H1 (cell line): ENCODE results near the gene NHP2. TPM values are rescaled to one million over a fixed set of nuclear protein-coding genes. Genes with fewer than 3 reads are reported as not detected.

Experiments
- CTCF ChIA-PET: fragments of 300-600 bp; sonication (Branson Sonifier 250); formaldehyde crosslinking; loops from one replicate; lab custom pipeline; 2021; ENCODE audit not compliant: partially characterized antibody; lab: Charles Lee
- POLR2A ChIA-PET: fragments of 300-600 bp; sonication (Branson Sonifier 250); formaldehyde crosslinking; loops from one replicate; lab custom pipeline; 2021; ENCODE audit warnings: inconsistent platforms; ENCODE audit not compliant: partially characterized antibody; lab: Charles Lee
- DNase-seq, 2 experiments: peaks; one replicate each; pipeline versions ENCODE4 v3.0.0 to v3.0.0-alpha.2; 2010 to 2022; ENCODE audit warnings: low spot score in 2 of 2, low read depth in 1 of 2, mixed read lengths in 1 of 2
- FAIRE-seq: peaks from 2 replicates; lab custom pipeline; 2011; peaks lifted over from hg19 to GRCh38; lab: Jason Lieb, UNC
- H2AFZ ChIP-seq: 2 replicates; pipeline ENCODE4 v1.8.1; 2012; ENCODE audit warnings: low read length, inconsistent platforms
- H2AK5ac ChIP-seq: 2 replicates; pipeline ENCODE4 v1.6.1; 2013; ENCODE audit warnings: low read depth, low read length
- H2BK120ac ChIP-seq: replicated peaks from 2 replicates; pipeline ENCODE3; 2013; ENCODE audit warnings: low read depth, low read length, inconsistent platforms
- H2BK12ac ChIP-seq: 2 replicates; pipeline ENCODE4 v1.6.1; 2013; ENCODE audit warnings: low read depth, low read length
- H2BK15ac ChIP-seq: 2 replicates; pipeline ENCODE4 v1.6.1; 2013; ENCODE audit warnings: low read length
- H2BK20ac ChIP-seq: 2 replicates; pipeline ENCODE4 v1.6.1; 2013; ENCODE audit warnings: low read length
- H2BK5ac ChIP-seq: 2 replicates; pipeline ENCODE4 v1.6.1; 2013; ENCODE audit warnings: low read depth, low read length
- H3K14ac ChIP-seq: 2 replicates; pipeline ENCODE4 v1.6.1; 2013; ENCODE audit warnings: inconsistent platforms; ENCODE audit not compliant: insufficient read length
- H3K18ac ChIP-seq: 2 replicates; pipeline ENCODE4 v1.6.1; 2013; ENCODE audit warnings: low read length; ENCODE audit errors: extremely low read depth
- H3K23ac ChIP-seq: 2 replicates; pipeline ENCODE4 v1.6.1; 2013; ENCODE audit warnings: inconsistent platforms; ENCODE audit not compliant: insufficient read length
- H3K23me2 ChIP-seq: 2 replicates; pipeline ENCODE4 v1.6.1; 2013; ENCODE audit warnings: low read depth, low read length
- H3K27ac ChIP-seq: 2 replicates; pipeline ENCODE4 v1.6.1; 2011; ENCODE audit warnings: low read depth, low read length, inconsistent platforms
- H3K27me3 ChIP-seq, 4 experiments: replicated peaks in 1 of 4; 1 replicate in 1 of 4; 2 replicates in 3 of 4; pipeline versions ENCODE4 v1.6.1 to v1.8.1; 2011 to 2013; ENCODE audit warnings: low read length in 3 of 4, mild to moderate bottlenecking in 3 of 4, inconsistent platforms in 2 of 4, mixed read lengths in 2 of 4, moderate library complexity in 1 of 4; ENCODE audit not compliant: control insufficient read depth in 3 of 4, insufficient read depth in 3 of 4; ENCODE audit errors: extremely low read depth in 1 of 4
- H3K36me3 ChIP-seq, 4 experiments: 2 replicates each; pipeline versions ENCODE4 v1.6.1 to v1.8.1; 2011 to 2013; ENCODE audit warnings: mild to moderate bottlenecking in 4 of 4, low read length in 3 of 4, moderate library complexity in 2 of 4, control low read depth in 1 of 4, inconsistent platforms in 1 of 4; ENCODE audit not compliant: insufficient read depth in 4 of 4, control insufficient read depth in 2 of 4
- H3K4ac ChIP-seq: replicated peaks from 2 replicates; pipeline ENCODE3; 2013; ENCODE audit warnings: low read length, low read depth, mixed read lengths, inconsistent platforms; ENCODE audit not compliant: insufficient read length
- H3K4me1 ChIP-seq, 4 experiments: replicated peaks in 1 of 4; 1 replicate in 1 of 4; 2 replicates in 3 of 4; pipeline versions ENCODE4 v1.6.1 to v1.8.1; 2011 to 2013; ENCODE audit warnings: low read length in 3 of 4, inconsistent platforms in 2 of 4, mixed read lengths in 1 of 4; ENCODE audit not compliant: insufficient read depth in 4 of 4, control insufficient read depth in 3 of 4
- H3K4me2 ChIP-seq, 2 experiments: 2 replicates each; pipeline versions ENCODE4 v1.6.1 to v1.8.1; 2011 to 2013; ENCODE audit warnings: low read depth in 2 of 2, low read length in 2 of 2, control low read depth in 1 of 2, inconsistent platforms in 1 of 2, mild to moderate bottlenecking in 1 of 2; ENCODE audit not compliant: insufficient read depth in 1 of 2
- H3K4me3 ChIP-seq, 4 experiments: fragments of 200-600, 300-600 bp in 1 of 4; sonication (generic), shearing (Covaris generic), sonication (Bioruptor Twin) in 1 of 4; 2 replicates each; pipeline versions ENCODE4 v1.5.1 to v1.8.1; 2011 to 2016; ENCODE audit warnings: low read length in 4 of 4, low read depth in 3 of 4, control low read depth in 2 of 4, inconsistent platforms in 2 of 4, mild to moderate bottlenecking in 2 of 4, mixed read lengths in 1 of 4, moderate library complexity in 1 of 4; ENCODE audit not compliant: insufficient read depth in 2 of 4; ENCODE audit errors: extremely low read depth in 1 of 4
- H3K56ac ChIP-seq: replicated peaks from 2 replicates; pipeline ENCODE3; 2013; ENCODE audit warnings: low read depth, mild to moderate bottlenecking, mixed read lengths, low read length, inconsistent platforms; ENCODE audit not compliant: insufficient read length
- H3K79me1 ChIP-seq: 2 replicates; pipeline ENCODE4 v1.6.1; 2013; ENCODE audit warnings: low read depth, low read length, control low read depth
- H3K79me2 ChIP-seq, 2 experiments: 2 replicates each; pipeline versions ENCODE4 v1.6.1 to v1.8.1; 2012 to 2013; ENCODE audit warnings: low read length in 2 of 2, mild to moderate bottlenecking in 2 of 2, inconsistent platforms in 1 of 2; ENCODE audit not compliant: insufficient read depth in 2 of 2, control insufficient read depth in 1 of 2
- H3K9ac ChIP-seq, 4 experiments: replicated peaks in 1 of 4; 1 replicate in 1 of 4; 2 replicates in 3 of 4; pipeline versions ENCODE4 v1.6.1 to v1.8.1; 2011 to 2013; ENCODE audit warnings: low read depth in 3 of 4, low read length in 3 of 4, control low read depth in 2 of 4, mild to moderate bottlenecking in 2 of 4, moderate library complexity in 2 of 4, inconsistent platforms in 1 of 4; ENCODE audit errors: extremely low read depth in 1 of 4
- H3K9me3 ChIP-seq, 2 experiments: 2 replicates each; pipeline versions ENCODE4 v1.6.1 to v1.8.1; 2012 to 2013; ENCODE audit warnings: mild to moderate bottlenecking in 2 of 2, moderate library complexity in 2 of 2, control low read depth in 1 of 2, inconsistent platforms in 1 of 2, low read depth in 1 of 2, low read length in 1 of 2, mixed read lengths in 1 of 2; ENCODE audit not compliant: insufficient read depth in 2 of 2
- H4K20me1 ChIP-seq, 2 experiments: replicated peaks in 1 of 2; 2 replicates each; pipeline versions ENCODE3 to v1.8.1; 2011 to 2013; ENCODE audit warnings: inconsistent platforms in 2 of 2, low read length in 2 of 2, mild to moderate bottlenecking in 1 of 2; ENCODE audit not compliant: insufficient read depth in 2 of 2, control insufficient read depth in 1 of 2
- H4K5ac ChIP-seq: 2 replicates; pipeline ENCODE4 v1.6.1; 2013; ENCODE audit warnings: low read length, low read depth, mixed read lengths, inconsistent platforms; ENCODE audit not compliant: insufficient read length
- H4K8ac ChIP-seq: 2 replicates; pipeline ENCODE4 v1.8.0; 2013; ENCODE audit warnings: mild to moderate bottlenecking, moderate library complexity, low read length, inconsistent platforms; ENCODE audit not compliant: insufficient read depth; ENCODE audit errors: extremely low read depth
- H4K91ac ChIP-seq: replicated peaks from 2 replicates; pipeline ENCODE3; 2013; ENCODE audit warnings: low read length, mixed read lengths, inconsistent platforms; ENCODE audit not compliant: insufficient read length
- EGR1 ChIP-seq: IDR thresholded peaks from 2 replicates; pipeline ENCODE4 v1.6.1; 2011; ENCODE audit warnings: low read depth, low read length, borderline replicate concordance
- HDAC2 ChIP-seq, 2 experiments: fragments of 300-600 bp in 1 of 2; sonication (generic) in 1 of 2; IDR thresholded peaks; 2 replicates each; pipeline ENCODE4 v1.6.1; 2011 to 2012; ENCODE audit warnings: low read depth in 2 of 2, low read length in 2 of 2, mild to moderate bottlenecking in 2 of 2, moderate library complexity in 2 of 2, borderline replicate concordance in 1 of 2, inconsistent platforms in 1 of 2
- JUN ChIP-seq: IDR thresholded peaks from 2 replicates; pipeline ENCODE4 v1.6.1; 2011; ENCODE audit warnings: low read depth, mild to moderate bottlenecking, improper control_type of control experiment, low read length
- MAFK ChIP-seq: IDR thresholded peaks from 2 replicates; pipeline ENCODE4 v1.6.1; 2012; ENCODE audit warnings: low read depth, mild to moderate bottlenecking, improper control_type of control experiment, low read length
- PHF8 ChIP-seq: fragments of 200-600 bp; sonication (generic); conservative IDR thresholded peaks from 2 replicates; pipeline ENCODE4 v1.7.1; 2012; ENCODE audit warnings: low read depth, mild to moderate bottlenecking, inconsistent platforms, low read length, moderate library complexity
- RXRA ChIP-seq: IDR thresholded peaks from 2 replicates; pipeline ENCODE4 v1.6.1; 2011; ENCODE audit warnings: low read depth, mild to moderate bottlenecking, low read length, moderate library complexity; ENCODE audit not compliant: insufficient read depth
- SIX5 ChIP-seq: IDR thresholded peaks from 2 replicates; pipeline ENCODE4 v1.6.1; 2011; ENCODE audit warnings: mild to moderate bottlenecking, low read depth, low read length
- WGBS, 2 experiments: shearing (Covaris generic) in 1 of 2; methylation state at CpG; one replicate each; pipeline versions ENCODE4 v1.1.6 to v1.1.7; 2013 to 2015; ENCODE audit warnings: low lambda C conversion rate in 2 of 2, mixed read lengths in 2 of 2, inconsistent platforms in 1 of 2, low coverage in 1 of 2, missing lambda C conversion rate in 1 of 2; ENCODE audit not compliant: insufficient replicate concordance in 2 of 2, insufficient coverage in 1 of 2, insufficient read length in 1 of 2; ENCODE audit errors: extremely low coverage in 1 of 2, missing lambda C conversion rate in 1 of 2; 5-methylcytosine and 5-hydroxymethylcytosine counted together
- polyA plus RNA-seq, 7 experiments: library from polyadenylated mRNA; depleted of rRNA in 3 of 7; stranded (reverse) in 5 of 7; unstranded in 2 of 7; fragments of >200 nt in 5 of 7; fragments of 200-250 nt in 2 of 7; gene quantifications; 1 replicate in 5 of 7; 2 replicates in 1 of 7; 4 replicates in 1 of 7; pipeline versions ENCODE4 v1.2.1 to v1.2.3, GENCODE V29; 2011 to 2013; ENCODE audit warnings: missing spikeins in 2 of 7, mixed read lengths in 2 of 7
- total RNA-seq: library from RNA; stranded (reverse); fragmentation: NEBNext Ultra II Directional; extraction: Animal tissue kit (Norgen Biotek cat#: 25700); gene quantifications from 2 replicates; pipeline ENCODE4 v1.2.1, GENCODE V29; 2021
- TF ChIP-seq, protein P1 (sequence below): IDR thresholded peaks from 2 replicates; pipeline ENCODE4 v1.6.1; 2011; ENCODE audit warnings: low read length, improper control_type of control experiment

Gene NHP2
- total and polyA plus RNA-seq, 2 of the 8 experiments (the other 6 are each of a cell fraction or from before 2014, with no cell fraction given): 241 to 263 TPM

DNA sequence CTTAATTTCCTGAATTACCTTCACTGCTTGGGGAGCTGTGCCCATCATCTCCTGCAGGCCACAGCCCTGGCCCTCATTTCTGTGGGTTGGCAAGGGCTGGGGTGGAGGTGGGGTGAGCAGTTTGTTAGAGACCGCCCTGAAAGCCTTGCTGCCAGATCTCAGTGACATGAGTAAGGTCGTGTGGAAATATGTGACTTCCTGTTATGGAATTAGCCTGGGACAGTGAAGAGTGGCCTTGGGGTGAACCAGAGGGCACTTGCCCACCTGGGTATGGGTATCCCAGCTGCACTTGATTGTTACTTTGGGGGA is 48.2 kb upstream of the NHP2 start:
- Histone ChIP-seq H3K27ac (no peak overlapping the region), H2AK5ac (no peak overlapping the region), H4K91ac (no peak overlapping the region), H2BK120ac (no peak overlapping the region), H3K4me1 (peaks cover 0 to 10% (median 4%) of the 10 kb centered on the region in 4 experiments; a peak in 5 of 7 replicates), H4K20me1 (peaks cover 16% of the 10 kb centered on the region in 2 experiments), H2BK15ac (no peak overlapping the region), H2BK5ac (no peak overlapping the region), H3K4me3 (no peak overlapping the region), H3K79me2 (peaks cover 24 to 26% of the 10 kb centered on the region in 2 experiments), H3K27me3 (no peaks in the 10 kb centered on the region), H3K9me3 (no peaks in the 10 kb centered on the region), H3K4me2 (no peak overlapping the region), H3K23me2 (peaks cover 4% of the 10 kb centered on the region), H3K18ac (no peak overlapping the region), H3K23ac (no peak overlapping the region), H3K9ac (no peak overlapping the region), H3K56ac (no peak overlapping the region), H2AFZ (no peak overlapping the region), H4K8ac (no peak overlapping the region; the same call in 1 of the 2 replicates), H3K79me1 (peaks cover 4% of the 10 kb centered on the region), H3K4ac (no peak overlapping the region), H3K14ac (no peak overlapping the region), H2BK12ac (no peak overlapping the region), H2BK20ac (no peak overlapping the region), H3K36me3 (peaks cover 8 to 17% (median 14%) of the 10 kb centered on the region in 4 experiments; a peak in 7 of 8 replicates), H4K5ac (no peak overlapping the region)
- DNase-seq: no peak
- CTCF ChIA-PET: interaction anchor here (0.7 to 2.9 kb wide), 9 partner anchors 9 to 127 kb away, joined by 3 to 16 read pairs (median 3); no protein-coding TSS in a partner anchor
- POLR2A ChIA-PET: interaction anchor here (1.2 to 38.5 kb wide), 6 partner anchors 1 to 49 kb away, joined by 3 to 985 read pairs (median 8); partner anchors contain the start of genes GMCL2, HNRNPAB, NHP2 and PHYKPL
- TF ChIP-seq PHF8 (no peak), RXRA (no peak), MAFK (no peak), SIX5 (no peak), EGR1 (no peak), HDAC2 (IDR thresholded peaks at IDR 0.05; ENCODE audit: borderline replicate concordance in 1 of 2, low read depth in 2 of 2, low read length in 2 of 2) (no peak), JUN (no peak)
- TF ChIP-seq, protein P1, sequence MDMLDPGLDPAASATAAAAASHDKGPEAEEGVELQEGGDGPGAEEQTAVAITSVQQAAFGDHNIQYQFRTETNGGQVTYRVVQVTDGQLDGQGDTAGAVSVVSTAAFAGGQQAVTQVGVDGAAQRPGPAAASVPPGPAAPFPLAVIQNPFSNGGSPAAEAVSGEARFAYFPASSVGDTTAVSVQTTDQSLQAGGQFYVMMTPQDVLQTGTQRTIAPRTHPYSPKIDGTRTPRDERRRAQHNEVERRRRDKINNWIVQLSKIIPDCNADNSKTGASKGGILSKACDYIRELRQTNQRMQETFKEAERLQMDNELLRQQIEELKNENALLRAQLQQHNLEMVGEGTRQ: no peak
- WGBS, 2 experiments: 85% methylated on average over 2 of the region's 2 CpGs; no CpG with 5 or more reads in 1 of the 2 experiments
- no peak for FAIRE-seq
